ENCODE measurements around the gene GPR143.

- no peak for TF ChIP-seq EZH2phosphoT487 (IDR thresholded peaks at IDR 0.05; ENCODE audit: low read depth, severe bottlenecking, unreplicated experiment)
- TF ChIP-seq CTCF (IDR thresholded peaks at IDR 0.05; ENCODE audit: poor library complexity), result no peak
- TF ChIP-seq EZH2 (IDR thresholded peaks at IDR 0.05; ENCODE audit: borderline replicate concordance), result no peak
Measured at GRCh38 chrX:9767375-9767774, 1.7 kb upstream of the GPR143 start.

All from hepatocyte (in vitro differentiated cells).